CD4-positive, alpha-beta T cell treated with Interleukin-2 at 100 ng/mL for 4 hours (primary cell): Measurements from ENCODE around the gene CCDC152.
"Not testable (repeated sequence)": the region's sequence is repeated elsewhere in the genome, so short reads cannot be mapped to it uniquely, and the experiment has no call there.

Source experiments
- DNase-seq: peaks from one replicate; pipeline ENCODE4 v3.0.0-alpha.2; 2020; ENCODE audit warnings: low spot score

CCDC152 gene

DNA sequence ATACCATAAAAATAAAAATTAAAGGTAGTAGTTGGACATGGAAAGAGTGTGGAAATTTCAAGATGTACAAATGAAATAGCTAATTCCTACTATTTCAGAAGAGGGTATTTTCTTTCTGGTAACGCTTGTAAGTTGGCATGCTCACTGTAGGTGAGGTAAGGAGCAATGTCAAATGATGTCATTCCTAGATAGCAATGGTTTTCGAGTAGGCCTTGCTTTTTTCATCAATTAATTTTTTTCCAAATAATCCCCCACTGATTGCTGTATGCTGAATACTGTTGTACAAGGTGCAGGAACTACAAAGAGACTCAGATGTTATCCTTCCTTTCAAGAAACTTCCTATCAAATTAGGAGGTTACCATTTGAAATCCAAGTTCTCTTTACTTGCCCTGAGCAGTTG lies 56.0 kb downstream of the CCDC152 start:
- no peak for DNase-seq

- no peak for DNase-seq
Measured at GRCh38 chr5:42813533-42813932, 56.9 kb downstream of the CCDC152 start.

DNA sequence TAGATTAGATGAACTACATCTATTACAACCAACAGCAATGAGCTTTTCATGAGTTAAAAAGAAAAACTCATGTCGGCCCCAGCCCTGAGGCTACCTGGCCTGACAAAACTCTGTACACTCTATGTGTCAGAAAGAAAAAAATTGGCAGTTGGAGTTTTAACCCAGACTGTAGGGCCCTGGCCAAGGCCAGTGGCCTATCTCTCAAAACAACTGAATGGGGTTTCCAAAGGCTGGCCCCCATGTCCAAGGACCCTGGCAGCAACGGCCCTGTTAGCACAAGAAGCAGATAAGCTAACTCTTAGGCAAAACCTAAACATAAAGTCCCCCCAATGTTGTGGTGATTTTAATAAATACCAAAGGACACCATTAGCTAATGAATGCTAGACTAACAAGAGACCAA lies 59.9 kb downstream of the CCDC152 start:
- DNase-seq = not testable (repeated sequence)

DNA sequence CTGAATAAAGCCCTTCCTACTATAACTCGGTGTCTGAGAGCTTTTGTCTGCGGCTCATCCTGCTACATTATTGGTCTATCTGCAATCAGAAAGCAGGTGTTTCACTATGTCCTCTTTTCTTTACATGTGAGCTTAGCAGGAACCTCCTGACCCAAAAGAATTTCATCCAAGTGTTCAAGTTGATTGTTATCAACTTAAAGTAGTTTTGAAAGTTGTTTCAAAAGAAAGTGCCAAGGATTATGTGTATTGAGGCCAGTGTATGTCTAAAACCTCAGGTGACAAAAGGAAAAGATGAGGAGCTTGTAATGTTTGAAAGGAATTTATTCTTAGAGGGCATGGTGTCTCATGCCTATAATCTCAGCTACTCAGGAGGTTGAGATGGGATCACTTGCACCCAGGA lies 63.1 kb downstream of the CCDC152 start:
- DNase-seq = no peak

DNA sequence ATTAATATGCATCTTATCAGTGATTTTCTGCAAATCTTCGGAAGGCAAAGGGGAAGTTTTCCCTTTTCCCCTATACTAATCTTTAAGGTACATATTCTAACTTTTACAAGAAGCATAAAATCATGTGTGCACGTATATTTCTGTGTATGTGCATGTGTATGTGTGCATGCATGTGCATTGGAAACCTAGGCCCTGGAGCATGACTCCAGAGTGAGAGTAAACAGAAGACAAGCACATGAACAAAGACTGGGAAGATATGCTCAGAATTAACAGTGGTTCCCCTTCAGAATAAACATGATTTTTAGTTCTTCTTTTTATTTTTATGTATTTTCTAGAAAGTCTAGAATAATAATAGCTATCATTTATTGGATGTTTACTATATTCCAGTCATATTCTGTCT lies 65.9 kb downstream of the CCDC152 start:
- DNase-seq = no peak

GRCh38 chr5:42824347-42824976 lies 67.8 kb downstream of the CCDC152 start:
- DNase-seq = no peak

- no peak for DNase-seq
Measured at GRCh38 chr5:42825422-42826148, 69.0 kb downstream of the CCDC152 start.

DNA sequence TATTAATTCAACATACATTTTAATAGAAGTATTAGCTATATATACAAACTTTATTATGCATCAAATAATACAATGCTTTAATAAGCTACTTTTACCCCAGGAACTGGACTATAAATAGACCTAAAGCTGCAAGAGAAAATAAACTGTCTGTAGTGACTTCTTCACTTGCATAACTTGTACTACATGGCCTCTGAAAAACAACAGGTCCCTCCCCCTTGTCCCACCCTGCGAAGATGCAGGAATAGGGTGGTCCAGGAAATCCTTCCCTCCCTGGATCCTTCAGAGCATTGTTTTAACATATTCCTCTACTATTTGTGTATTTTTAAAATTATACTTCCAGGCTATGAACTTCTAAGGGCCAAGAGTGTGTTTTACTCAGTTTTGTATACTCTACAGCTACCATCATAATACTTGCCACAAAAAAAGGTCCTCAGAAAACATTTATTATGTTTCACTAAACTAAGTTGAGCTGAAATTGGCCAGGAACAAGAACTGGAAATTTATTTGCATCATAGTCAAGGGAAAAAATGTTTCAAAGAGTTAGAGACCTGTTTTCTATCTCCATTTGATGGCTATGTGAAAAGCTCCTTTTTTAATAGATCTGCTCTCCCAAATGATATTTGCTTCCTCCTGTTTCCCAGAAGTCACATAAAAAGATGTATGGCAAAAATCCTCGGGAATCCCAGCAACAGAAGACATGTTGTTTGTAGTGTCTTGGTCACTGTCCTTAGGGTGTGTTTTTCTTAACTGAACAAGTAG lies 70.3 kb downstream of the CCDC152 start:
- DNase-seq = no peak

GRCh38 chr5:42828671-42829070 lies 72.1 kb downstream of the CCDC152 start:
- no peak for DNase-seq

DNA sequence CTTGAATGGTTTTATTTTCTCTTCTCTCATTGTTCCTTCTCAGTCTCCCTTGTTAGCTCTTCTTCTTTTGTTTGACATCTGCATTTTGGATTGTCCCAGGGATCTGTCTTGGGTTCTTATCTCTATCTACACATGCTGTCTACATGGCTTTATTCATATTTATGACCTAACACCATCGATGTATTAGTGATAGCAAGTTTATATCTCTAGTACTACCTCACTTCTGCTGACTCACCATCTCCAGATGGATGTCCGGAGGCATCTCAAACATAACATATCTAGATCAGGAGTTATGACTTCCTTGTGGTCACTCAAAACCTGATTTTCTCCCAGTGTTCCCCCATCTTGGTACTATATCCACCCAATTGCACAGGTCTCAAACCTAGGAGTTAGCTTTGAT lies 74.3 kb downstream of the CCDC152 start:
- DNase-seq = no peak

GRCh38 chr5:42832060-42832459 lies 75.4 kb downstream of the CCDC152 start:
- DNase-seq = no peak

GRCh38 chr5:42836070-42836769 lies 79.6 kb downstream of the CCDC152 start:
- DNase-seq = no peak

DNA sequence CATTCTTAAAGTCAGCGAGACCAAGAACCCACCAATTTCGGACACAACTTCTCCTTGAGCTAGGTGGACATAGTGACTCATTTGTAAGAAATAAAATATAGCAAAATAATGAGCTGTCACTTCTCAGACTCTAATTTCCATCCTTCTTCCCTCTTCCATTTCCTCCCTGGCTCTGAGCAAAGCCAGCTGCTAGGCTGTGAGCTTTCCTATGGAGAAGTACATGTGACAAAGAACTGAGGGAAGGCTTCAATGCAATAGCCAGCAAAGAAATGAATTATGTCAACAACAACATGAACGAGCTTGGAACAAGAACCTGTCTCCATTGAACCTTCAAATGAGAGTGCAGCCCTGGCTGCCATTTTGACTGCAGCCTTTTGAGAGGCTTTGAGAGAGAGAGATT lies 81.0 kb downstream of the CCDC152 start:
- DNase-seq = no peak

- no peak for DNase-seq
Measured at GRCh38 chr5:42839196-42839595, 82.6 kb downstream of the CCDC152 start.

GRCh38 chr5:42840269-42840668 lies 83.7 kb downstream of the CCDC152 start:
- DNase-seq = no peak

DNA sequence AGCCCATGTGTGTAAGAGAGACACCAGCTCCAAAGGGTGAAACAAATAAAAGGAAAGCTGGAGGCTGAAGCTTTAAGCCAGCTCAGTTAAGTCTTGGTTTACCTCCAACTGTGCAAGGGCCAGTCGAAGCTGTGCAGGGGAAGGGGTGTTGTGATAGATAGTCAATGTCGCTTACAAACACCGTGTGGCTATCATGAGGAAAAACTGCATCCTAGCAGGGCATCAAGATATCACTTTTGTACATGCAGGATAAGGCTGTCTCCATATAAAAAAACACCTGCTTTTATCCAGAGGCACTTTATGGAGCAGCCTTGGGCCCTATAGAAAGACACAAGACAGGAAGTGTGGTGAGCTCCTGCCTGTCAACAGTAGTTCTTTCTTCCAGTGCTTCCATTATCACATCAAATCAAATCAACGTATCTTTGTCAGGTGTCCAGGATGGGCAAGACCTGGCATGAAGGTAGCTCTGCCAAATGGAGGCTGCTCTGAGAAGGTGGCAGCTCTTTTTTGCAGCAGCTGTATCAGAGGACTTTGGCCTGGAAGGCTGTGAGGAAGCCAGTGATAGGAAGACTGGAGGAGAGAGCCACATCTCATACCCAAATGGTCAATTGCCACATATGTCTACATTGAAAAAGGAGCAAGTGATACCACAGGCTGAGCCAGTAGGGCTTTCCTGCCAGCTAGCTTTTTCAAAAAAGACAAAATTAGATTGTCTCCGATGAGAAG lies 84.4 kb downstream of the CCDC152 start:
- no peak for DNase-seq

DNA sequence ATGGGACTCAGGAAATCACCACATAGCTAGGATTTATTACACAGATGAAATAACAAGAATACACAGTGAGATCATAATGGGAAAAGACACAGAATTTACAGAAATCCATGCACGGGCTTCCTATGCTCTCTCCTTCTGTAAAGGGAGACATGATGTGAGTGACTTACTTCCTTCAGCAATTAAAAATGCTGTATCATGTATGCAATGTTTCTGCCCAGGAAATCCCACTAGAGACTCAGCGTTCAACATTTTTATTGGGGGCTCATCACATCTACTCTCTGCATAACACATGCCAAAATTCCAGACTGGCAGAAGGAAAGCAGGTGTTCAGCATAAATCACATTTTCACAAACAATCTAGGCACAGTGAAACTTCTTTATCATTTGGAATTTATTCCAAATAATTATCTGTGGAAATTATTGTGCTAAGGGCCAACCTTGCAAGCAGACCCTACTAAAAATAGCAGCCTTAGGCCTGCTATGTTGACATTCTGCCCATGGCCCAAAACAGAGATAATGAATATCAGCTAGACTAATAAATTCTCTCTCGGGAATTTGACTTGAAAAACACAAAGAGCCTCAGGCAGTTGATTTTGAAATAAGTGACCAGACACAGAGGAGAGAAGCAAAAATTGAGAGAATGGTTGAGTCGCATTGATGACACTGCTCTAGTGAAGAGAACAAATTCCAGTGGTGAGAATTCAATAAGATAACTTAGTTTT lies 86.5 kb downstream of the CCDC152 start:
- DNase-seq = no peak

- DNase-seq = no peak
Measured at GRCh38 chr5:42843675-42844292, 87.2 kb downstream of the CCDC152 start.

GRCh38 chr5:42844408-42844807 lies 87.8 kb downstream of the CCDC152 start:
- not testable (repeated sequence) for DNase-seq

GRCh38 chr5:42848545-42848944 lies 91.9 kb downstream of the CCDC152 start:
- DNase-seq = no peak

DNA sequence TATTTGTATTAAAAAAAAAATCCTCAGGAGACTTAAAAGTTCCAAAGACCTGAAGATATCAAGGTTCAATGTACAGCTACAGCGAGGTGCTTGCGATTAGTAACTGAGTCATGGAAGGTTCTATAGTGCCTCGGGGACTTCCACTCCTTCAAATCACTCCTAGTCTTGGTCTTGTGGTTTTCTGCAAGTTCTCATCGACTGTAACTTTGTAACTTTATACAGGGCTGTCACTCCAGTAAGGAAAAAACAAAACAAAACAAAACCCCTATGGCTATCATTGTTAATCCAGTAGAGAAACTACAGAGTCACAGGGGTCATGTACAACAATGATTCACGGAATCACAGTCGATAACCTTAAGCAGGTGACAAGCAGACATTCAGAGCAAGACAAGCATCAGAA lies 94.9 kb downstream of the CCDC152 start:
- DNase-seq = no peak
